Rectal smooth muscle tissue (tissue), 1 donor: ENCODE data around the gene LYZL2.
"Not testable (repeated sequence)": the region's sequence is repeated elsewhere in the genome, so short reads cannot be mapped to it uniquely, and the experiment has no call there.

Experiments
- H3K27ac ChIP-seq: one replicate; pipeline ENCODE4 v1.7.0; 2013; ENCODE audit warnings: low read depth, low read length, inconsistent platforms
- H3K27me3 ChIP-seq: one replicate; pipeline ENCODE4 v1.7.0; 2013; ENCODE audit warnings: low read length; ENCODE audit not compliant: control insufficient read depth, insufficient read depth
- H3K36me3 ChIP-seq: one replicate; pipeline ENCODE4 v1.7.0; 2013; ENCODE audit warnings: low read length; ENCODE audit not compliant: control insufficient read depth, insufficient read depth
- H3K4me1 ChIP-seq: one replicate; pipeline ENCODE4 v1.7.0; 2013; ENCODE audit warnings: low read length; ENCODE audit not compliant: control insufficient read depth, insufficient read depth
- H3K4me3 ChIP-seq: one replicate; pipeline ENCODE4 v1.7.0; 2013; ENCODE audit warnings: low read length
- H3K9ac ChIP-seq: one replicate; pipeline ENCODE4 v1.7.0; 2013; ENCODE audit warnings: low read length

The LYZL2 gene

GRCh38 chr10:30626837-30627236, 2.7 kb downstream of the LYZL2 start:
- H3K27me3 ChIP-seq, H3K9ac ChIP-seq: not testable (repeated sequence)

GRCh38 chr10:30626196-30626595, 3.4 kb downstream of the LYZL2 start:
- not testable (repeated sequence) for H3K36me3 ChIP-seq, H3K27me3 ChIP-seq, H3K4me3 ChIP-seq, H3K9ac ChIP-seq, H3K27ac ChIP-seq, H3K4me1 ChIP-seq

More at GRCh38 chr10:30626837-30627236, 2.7 kb downstream of the LYZL2 start:
- not testable (repeated sequence) for H3K27ac ChIP-seq, H3K4me3 ChIP-seq, H3K36me3 ChIP-seq, H3K4me1 ChIP-seq

- Histone ChIP-seq H3K9ac (no peak overlapping the region), H3K4me1 (no peaks in the 10 kb centered on the region)
Measured at GRCh38 chr10:30625080-30625479, 4.5 kb downstream of the LYZL2 start.

GRCh38 chr10:30619966-30620365, 9.6 kb downstream of the LYZL2 start:
- H3K36me3 ChIP-seq = no peaks in the 10 kb centered on the region
- H3K4me1 ChIP-seq = no peaks in the 10 kb centered on the region
- H3K27me3 ChIP-seq = no peaks in the 10 kb centered on the region
- H3K27ac ChIP-seq = no peak overlapping the region
- no peak overlapping the region for H3K4me3 ChIP-seq
- H3K9ac ChIP-seq = no peak overlapping the region

More at GRCh38 chr10:30625080-30625479, 4.5 kb downstream of the LYZL2 start:
- H3K36me3 ChIP-seq = no peaks in the 10 kb centered on the region
- H3K27me3 ChIP-seq = no peaks in the 10 kb centered on the region
- no peak overlapping the region for H3K27ac ChIP-seq
- H3K4me3 ChIP-seq = no peak overlapping the region

- Histone ChIP-seq H3K9ac (no peak overlapping the region), H3K27me3 (no peaks in the 10 kb centered on the region), H3K4me3 (no peak overlapping the region)
Measured at GRCh38 chr10:30617070-30617469, 12.5 kb downstream of the LYZL2 start.

GRCh38 chr10:30611041-30611440, 18.5 kb downstream of the LYZL2 start:
- not testable (repeated sequence) for H3K4me1 ChIP-seq, H3K27me3 ChIP-seq, H3K36me3 ChIP-seq, H3K4me3 ChIP-seq, H3K27ac ChIP-seq, H3K9ac ChIP-seq

More at GRCh38 chr10:30617070-30617469, 12.5 kb downstream of the LYZL2 start:
- Histone ChIP-seq H3K36me3 (no peaks in the 10 kb centered on the region), H3K27ac (no peak overlapping the region), H3K4me1 (no peaks in the 10 kb centered on the region)

GRCh38 chr10:30607814-30608213, 21.7 kb downstream of the LYZL2 start:
- Histone ChIP-seq H3K27ac (no peak overlapping the region), H3K36me3 (no peaks in the 10 kb centered on the region), H3K9ac (no peak overlapping the region), H3K27me3 (no peaks in the 10 kb centered on the region), H3K4me1 (no peaks in the 10 kb centered on the region), H3K4me3 (no peak overlapping the region)

GRCh38 chr10:30606313-30606712, 23.2 kb downstream of the LYZL2 start:
- Histone ChIP-seq H3K27ac (no peak overlapping the region), H3K36me3 (no peaks in the 10 kb centered on the region), H3K4me3 (no peak overlapping the region), H3K4me1 (peaks cover 2% of the 10 kb centered on the region), H3K9ac (no peak overlapping the region), H3K27me3 (no peaks in the 10 kb centered on the region)

GRCh38 chr10:30605341-30606121, 24.0 kb downstream of the LYZL2 start:
- H3K9ac ChIP-seq, H3K27me3 ChIP-seq, H3K4me3 ChIP-seq, H3K36me3 ChIP-seq, H3K27ac ChIP-seq, H3K4me1 ChIP-seq: not testable (repeated sequence)

- H3K4me1 ChIP-seq = peaks cover 2% of the 10 kb centered on the region
Measured at GRCh38 chr10:30603589-30603988, 26.0 kb downstream of the LYZL2 start.

GRCh38 chr10:30602747-30603146, 26.8 kb downstream of the LYZL2 start:
- H3K36me3 ChIP-seq = no peaks in the 10 kb centered on the region
- peaks cover 2% of the 10 kb centered on the region for H3K4me1 ChIP-seq
- no peak overlapping the region for H3K9ac ChIP-seq
- H3K27ac ChIP-seq = no peak overlapping the region
- H3K4me3 ChIP-seq = no peak overlapping the region
- H3K27me3 ChIP-seq = no peaks in the 10 kb centered on the region

More at GRCh38 chr10:30603589-30603988, 26.0 kb downstream of the LYZL2 start:
- H3K27ac ChIP-seq = no peak overlapping the region
- H3K36me3 ChIP-seq = no peaks in the 10 kb centered on the region
- no peak overlapping the region for H3K9ac ChIP-seq
- no peak overlapping the region for H3K4me3 ChIP-seq
- no peaks in the 10 kb centered on the region for H3K27me3 ChIP-seq

- no peaks in the 10 kb centered on the region for H3K27me3 ChIP-seq
- no peaks in the 10 kb centered on the region for H3K36me3 ChIP-seq
- H3K4me3 ChIP-seq = no peak overlapping the region
- no peak overlapping the region for H3K9ac ChIP-seq
- no peak overlapping the region for H3K27ac ChIP-seq
- peaks cover 2% of the 10 kb centered on the region for H3K4me1 ChIP-seq
Measured at GRCh38 chr10:30600005-30600404, 29.5 kb downstream of the LYZL2 start.

GRCh38 chr10:30598105-30598776, 31.3 kb downstream of the LYZL2 start:
- no peak overlapping the region for H3K9ac ChIP-seq
- H3K4me1 ChIP-seq = peaks cover 2% of the 10 kb centered on the region
- no peaks in the 10 kb centered on the region for H3K27me3 ChIP-seq
- no peak overlapping the region for H3K4me3 ChIP-seq
- no peak overlapping the region for H3K27ac ChIP-seq
- H3K36me3 ChIP-seq = no peaks in the 10 kb centered on the region
